Kidney epithelial cell (primary cell): ENCODE results near the gene UGT2B28. TPM values are rescaled to one million over a fixed set of nuclear protein-coding genes. Genes with fewer than 3 reads are reported as not detected.
"Not testable (repeated sequence)": the region's sequence is repeated elsewhere in the genome, so short reads cannot be mapped to it uniquely, and the experiment has no call there.

Experiments
- DNase-seq: peaks from one replicate; pipeline ENCODE4 v3.0.0-alpha.2; 2010; ENCODE audit warnings: low read depth
- H3K27me3 ChIP-seq: 2 replicates; pipeline ENCODE4 v1.6.0; 2011; ENCODE audit warnings: low read length; ENCODE audit not compliant: control insufficient read depth, insufficient read depth
- H3K36me3 ChIP-seq: 2 replicates; pipeline ENCODE4 v1.5.1; 2011; ENCODE audit warnings: low read length; ENCODE audit not compliant: control insufficient read depth, insufficient read depth
- H3K4me3 ChIP-seq: 2 replicates; pipeline ENCODE4 v1.5.1; 2011; ENCODE audit warnings: low read depth, mild to moderate bottlenecking, control low read depth, low read length
- CTCF ChIP-seq: IDR thresholded peaks from 2 replicates; pipeline ENCODE4 v1.5.1; 2011; ENCODE audit warnings: mild to moderate bottlenecking, moderate library complexity, low read length, control low read depth, inconsistent platforms; ENCODE audit not compliant: insufficient read depth, poor library complexity, severe bottlenecking
- total RNA-seq: library from RNA; depleted of rRNA; stranded (reverse); fragments of >200 nt; gene quantifications from 2 replicates; pipeline ENCODE4 v1.2.3, GENCODE V29; 2015

UGT2B28 gene
- total RNA-seq, 1 donor from 2014 or later: not detected

GRCh38 chr4:69310262-69310661, 30.0 kb downstream of the UGT2B28 start:
- DNase-seq, H3K4me3 ChIP-seq, H3K36me3 ChIP-seq: not testable (repeated sequence)

GRCh38 chr4:69317669-69318298, 37.5 kb downstream of the UGT2B28 start:
- H3K36me3 ChIP-seq, DNase-seq, H3K27me3 ChIP-seq, H3K4me3 ChIP-seq: not testable (repeated sequence)

More at GRCh38 chr4:69310262-69310661, 30.0 kb downstream of the UGT2B28 start:
- not testable (repeated sequence) for H3K27me3 ChIP-seq

DNA sequence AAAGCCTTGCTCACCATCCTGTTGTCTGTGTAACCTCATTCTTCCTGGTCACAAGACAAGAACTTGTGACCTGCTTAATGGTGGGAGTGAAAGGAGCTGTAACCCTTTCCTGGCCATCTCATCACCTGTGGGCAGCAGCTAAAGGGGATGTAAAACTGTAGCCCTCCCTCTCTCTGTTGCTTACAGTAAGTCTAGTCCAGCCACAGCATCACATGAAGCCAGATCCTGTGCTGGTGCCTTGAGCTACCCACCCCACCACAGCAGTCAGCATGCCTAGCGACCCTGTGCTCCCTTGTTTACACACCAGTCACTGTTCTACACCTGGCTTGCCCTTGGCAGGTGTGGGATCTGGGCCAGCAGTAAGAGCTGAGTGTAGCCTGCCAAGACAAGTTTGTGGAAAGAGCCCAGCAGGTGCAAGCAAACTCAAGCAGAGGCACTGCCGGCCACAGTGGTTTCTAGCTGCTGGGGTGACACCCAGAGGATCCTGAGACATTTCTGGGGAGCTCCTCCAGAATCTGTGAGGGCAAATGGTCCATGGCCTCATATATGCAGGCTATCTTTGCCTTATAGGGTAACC, 41.0 kb downstream of the UGT2B28 start:
- no peak for TF ChIP-seq CTCF
- no peak for DNase-seq
- Histone ChIP-seq H3K36me3 (no peaks in the 10 kb centered on the region), H3K27me3 (no peaks in the 10 kb centered on the region), H3K4me3 (no peak overlapping the region)

DNA sequence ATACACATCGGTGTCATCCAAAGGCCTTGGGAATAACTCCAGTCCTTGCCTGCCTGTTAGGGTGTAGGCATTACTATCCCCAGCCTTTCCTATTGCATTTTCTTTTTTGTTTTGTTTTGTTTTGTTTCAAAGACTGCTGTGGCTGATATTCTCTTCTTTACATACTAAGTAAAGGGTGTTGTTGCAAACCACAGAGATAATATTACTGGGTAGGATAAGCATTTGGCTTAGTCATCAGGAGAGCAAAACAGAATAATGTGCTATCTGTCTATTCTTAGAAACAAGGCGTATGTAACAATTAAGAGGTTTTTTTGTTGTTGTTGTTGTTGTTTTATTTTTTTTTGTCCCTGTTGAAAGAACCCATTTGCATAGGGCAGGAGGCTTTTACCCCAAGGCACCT, 41.8 kb downstream of the UGT2B28 start:
- TF ChIP-seq CTCF: no peak
- no peak for DNase-seq
- H3K27me3 ChIP-seq: no peaks in the 10 kb centered on the region
- no peaks in the 10 kb centered on the region for H3K36me3 ChIP-seq
- H3K4me3 ChIP-seq: no peak overlapping the region

DNA sequence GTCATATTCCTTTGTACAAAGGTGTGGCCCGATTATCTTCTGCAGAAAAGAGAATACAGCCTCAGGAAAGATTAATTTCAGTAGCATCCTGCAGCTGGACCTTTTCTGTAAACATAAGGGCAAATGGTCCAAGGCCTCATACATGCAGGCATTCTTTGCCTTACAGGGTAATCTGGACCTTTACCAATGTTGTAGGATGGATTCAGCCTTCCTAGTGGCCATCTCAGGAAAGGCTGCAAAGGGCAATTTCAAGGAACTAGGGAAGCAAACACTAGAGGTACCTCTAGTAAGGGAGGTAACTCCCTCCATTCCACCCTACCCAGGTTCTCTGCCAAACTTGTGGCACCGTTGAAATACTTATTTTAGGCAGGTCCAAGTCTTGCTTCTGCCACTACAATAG, 43.0 kb downstream of the UGT2B28 start:
- no peak for TF ChIP-seq CTCF
- no peaks in the 10 kb centered on the region for H3K27me3 ChIP-seq
- DNase-seq: no peak

DNA sequence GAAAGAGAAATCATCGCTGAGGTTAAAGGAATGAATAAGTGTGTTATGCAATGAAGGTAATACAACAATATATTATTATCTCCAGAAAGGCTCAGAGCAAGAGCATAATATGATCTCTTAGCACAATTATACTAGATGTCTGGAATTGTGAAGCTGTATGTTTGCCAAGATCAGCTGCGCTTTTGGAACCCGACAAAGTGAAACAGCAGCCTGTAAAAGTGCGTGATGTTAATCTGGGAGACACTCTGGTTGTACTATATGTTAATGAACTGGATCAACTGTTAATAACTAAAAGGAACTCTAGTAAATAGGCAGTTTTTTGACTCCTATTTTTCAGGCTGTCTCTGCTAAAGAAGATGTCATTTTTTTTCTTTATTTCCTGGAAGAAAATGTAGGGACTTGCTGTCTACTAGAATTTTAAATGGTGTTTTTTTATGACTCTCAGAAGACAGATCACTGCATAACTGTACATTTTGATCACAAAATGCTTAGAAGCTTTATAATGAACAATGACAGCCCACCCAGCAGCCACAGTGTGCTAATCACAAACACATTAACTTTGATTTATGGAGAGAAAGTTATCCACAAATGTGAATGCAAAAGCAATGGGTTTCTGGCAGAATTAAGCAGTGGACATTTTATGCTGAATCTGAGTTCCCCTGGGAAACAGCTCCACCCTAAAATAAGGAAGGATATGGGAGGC, 50.2 kb downstream of the UGT2B28 start:
- Histone ChIP-seq H3K27me3 (no peaks in the 10 kb centered on the region), H3K36me3 (no peaks in the 10 kb centered on the region), H3K4me3 (no peak overlapping the region)
- no peak for TF ChIP-seq CTCF
- no peak for DNase-seq

More for the DNA sequence above, 43.0 kb downstream of the UGT2B28 start:
- no peak overlapping the region for H3K4me3 ChIP-seq
- no peaks in the 10 kb centered on the region for H3K36me3 ChIP-seq

DNA sequence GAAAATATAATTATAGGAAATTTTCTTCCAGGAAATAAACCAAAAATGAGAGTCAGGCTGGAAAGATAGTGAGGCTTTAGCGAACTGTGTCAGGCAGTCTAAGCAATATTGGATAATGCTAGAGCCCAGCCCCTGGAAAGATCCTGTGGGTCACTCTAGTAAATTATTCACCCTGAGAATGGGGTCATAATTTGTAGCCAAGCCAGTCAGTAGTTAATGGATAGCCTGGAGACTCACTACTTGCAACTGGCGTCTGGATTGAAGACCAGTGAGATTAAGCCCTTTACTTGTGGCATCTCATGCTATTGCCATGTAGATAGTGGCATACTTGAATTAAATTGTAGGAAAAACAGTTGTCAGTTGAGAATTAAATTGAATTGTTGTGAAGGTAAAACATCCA, 51.0 kb downstream of the UGT2B28 start:
- not testable (repeated sequence) for H3K4me3 ChIP-seq, H3K27me3 ChIP-seq, H3K36me3 ChIP-seq, DNase-seq

DNA sequence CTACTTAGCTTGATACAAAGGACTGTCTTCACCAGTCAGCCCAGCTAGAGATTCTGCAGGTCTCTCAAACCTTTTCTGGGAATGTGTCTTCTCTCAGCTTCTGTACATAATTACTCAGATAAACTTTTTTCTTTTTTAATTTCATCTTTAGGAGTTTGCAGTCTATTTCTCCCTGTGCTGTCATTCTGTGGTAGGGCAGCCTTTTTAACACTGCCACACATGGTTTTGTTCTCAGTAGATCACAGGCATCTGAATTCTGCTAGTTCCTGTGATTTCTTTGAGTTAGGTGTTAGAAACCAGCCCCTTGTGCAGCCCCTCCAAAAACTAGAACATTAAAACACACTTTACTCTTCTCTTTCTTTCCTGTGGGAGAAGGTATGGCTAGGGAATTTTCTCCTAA, 55.2 kb downstream of the UGT2B28 start:
- H3K36me3 ChIP-seq, H3K27me3 ChIP-seq, DNase-seq, H3K4me3 ChIP-seq: not testable (repeated sequence)

- not testable (repeated sequence) for DNase-seq, H3K27me3 ChIP-seq, H3K36me3 ChIP-seq, H3K4me3 ChIP-seq
Observed at GRCh38 chr4:69343114-69343513, 62.8 kb downstream of the UGT2B28 start.

DNA sequence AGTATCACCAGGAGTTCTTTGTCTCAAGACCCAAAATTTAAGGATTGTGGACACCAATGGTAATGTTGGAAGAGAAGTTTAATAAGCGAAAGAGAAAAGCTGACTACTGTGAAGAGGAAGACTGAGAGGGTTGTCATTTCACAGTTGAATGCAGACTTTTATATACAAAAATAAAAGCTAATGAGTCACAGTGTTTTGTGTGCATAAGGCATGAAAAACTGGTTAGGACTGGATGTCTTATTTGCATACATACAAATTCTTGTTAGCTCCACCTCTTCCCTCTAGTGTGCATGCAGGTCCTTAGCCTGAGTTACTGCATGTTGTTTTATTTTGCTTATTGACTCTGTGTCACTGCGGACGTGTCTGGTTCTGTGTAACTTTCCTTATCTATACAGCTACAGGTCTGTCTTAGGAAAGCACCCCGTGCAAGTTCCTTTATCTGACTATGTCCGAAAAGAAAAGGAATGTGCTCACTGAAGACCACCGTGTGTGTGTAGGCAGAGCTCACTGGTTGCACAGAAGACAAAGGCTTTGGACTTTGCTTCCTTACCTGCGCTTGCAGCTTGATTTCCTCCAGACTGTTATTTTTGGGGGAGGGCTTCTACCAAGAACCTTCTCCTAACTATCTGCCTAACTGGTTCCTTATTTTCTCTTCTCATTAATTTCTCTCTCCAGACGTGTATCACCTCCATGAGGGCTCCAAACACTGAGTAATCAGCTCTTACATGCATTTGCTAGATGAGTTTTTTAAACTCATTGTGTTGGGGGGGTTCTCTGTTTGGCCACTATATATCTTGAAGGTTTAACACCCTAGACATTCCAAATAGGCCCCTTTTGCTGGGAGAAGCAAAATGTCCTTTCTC, 63.5 kb downstream of the UGT2B28 start:
- not testable (repeated sequence) for H3K4me3 ChIP-seq, H3K27me3 ChIP-seq, H3K36me3 ChIP-seq, DNase-seq
